ENCODE measurements around the gene SEPTIN11. TPM values are rescaled to one million over a fixed set of nuclear protein-coding genes. Genes with fewer than 3 reads are reported as not detected.

Gene SEPTIN11
- total and polyA plus RNA-seq, 2 of the 4 experiments (the other 2 are of a cell fraction) = 267 to 573 TPM

DNA sequence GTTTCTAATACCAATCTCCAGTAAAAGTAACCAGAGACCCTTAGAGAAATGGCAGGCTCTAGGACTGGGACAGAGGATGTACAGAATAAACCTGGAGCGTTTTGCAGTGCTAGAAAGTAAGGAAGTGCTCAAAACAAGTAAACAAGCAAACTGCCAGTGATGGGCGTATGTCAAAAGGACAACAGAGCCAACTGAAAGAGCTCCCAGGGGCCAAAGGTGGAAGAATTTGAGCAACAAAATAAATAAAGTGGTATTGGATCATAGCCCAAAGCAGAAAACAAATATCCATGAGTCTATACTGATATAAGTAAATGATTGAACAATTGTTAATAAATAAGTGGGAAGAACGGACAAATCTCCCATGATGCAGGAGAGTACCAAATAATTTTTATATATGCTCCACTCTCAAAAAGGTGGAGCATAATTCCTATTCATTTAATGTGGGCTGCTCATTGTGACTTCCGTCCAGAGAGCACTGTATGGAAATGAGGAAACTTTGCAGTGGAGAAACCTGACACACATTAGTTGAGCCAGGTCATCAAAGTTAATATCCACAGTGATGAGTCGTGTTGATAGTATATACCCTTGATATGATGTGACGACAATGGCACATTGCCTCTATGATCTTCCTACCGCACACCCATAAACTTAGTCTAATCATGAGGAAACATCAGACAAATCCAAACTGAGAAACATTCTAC is 17.8 kb upstream of the SEPTIN11 start:
- no peaks in the 10 kb centered on the region for H3K9me3 ChIP-seq (ENCODE audit: control insufficient read depth, insufficient read depth, low read length)
- ATAC-seq (ENCODE audit: low read depth) (no peak), DNase-seq (peak; percentile 20)
- H2BK120ac ChIP-seq (ENCODE audit: low read depth, low read length) = no peak overlapping the region
- no peak overlapping the region for H3K18ac ChIP-seq (ENCODE audit: low read depth, low read length)
- no peak overlapping the region for H4K8ac ChIP-seq (ENCODE audit: low read depth in 2 of 2, low read length in 2 of 2)
- no peak overlapping the region for H3K9ac ChIP-seq (ENCODE audit: low read depth, low read length)
- POLR2A ChIA-PET (ENCODE audit: unreplicated experiment) = no interaction called here
- H3K4me3 ChIP-seq (ENCODE audit: insufficient read depth, low read depth, low read length) = no peak overlapping the region
- H2AK9ac ChIP-seq (replicated peaks; ENCODE audit: low read depth, low read length, poor library complexity) = no peak overlapping the region
- no peak overlapping the region for H3K4me2 ChIP-seq (ENCODE audit: low read depth, low read length)
- in situ Hi-C loops (cut with MboI; ENCODE audit: low sequenced_read_pairs) (no loop called here), dilution Hi-C loops (cut with HindIII; ENCODE audit: low sequenced_read_pairs, unreplicated experiment) (no loop called here), intact Hi-C loops (cut with micrococcal nuclease) (no loop called here)
- no peak overlapping the region for H3K27ac ChIP-seq (ENCODE audit: insufficient read depth, low read length)
- H2BK15ac ChIP-seq (ENCODE audit: low read depth, low read length) = no peak overlapping the region
- H3K4ac ChIP-seq (ENCODE audit: low read depth, low read length) = no peak overlapping the region
- no TSS peak for BruUV-seq (replicated peaks)
- H3K27me3 ChIP-seq (ENCODE audit: control insufficient read depth, insufficient read depth, low read length) = no peaks in the 10 kb centered on the region
- no peak overlapping the region for H3K23ac ChIP-seq (ENCODE audit: low read depth, low read length)
- TF ChIP-seq USF2 (IDR thresholded peaks at IDR 0.05; ENCODE audit: low read depth, low read length) = no peak
- TF ChIP-seq CEBPB (IDR thresholded peaks at IDR 0.05; ENCODE audit: low read depth, low read length) = no peak
- TF ChIP-seq, protein P1, sequence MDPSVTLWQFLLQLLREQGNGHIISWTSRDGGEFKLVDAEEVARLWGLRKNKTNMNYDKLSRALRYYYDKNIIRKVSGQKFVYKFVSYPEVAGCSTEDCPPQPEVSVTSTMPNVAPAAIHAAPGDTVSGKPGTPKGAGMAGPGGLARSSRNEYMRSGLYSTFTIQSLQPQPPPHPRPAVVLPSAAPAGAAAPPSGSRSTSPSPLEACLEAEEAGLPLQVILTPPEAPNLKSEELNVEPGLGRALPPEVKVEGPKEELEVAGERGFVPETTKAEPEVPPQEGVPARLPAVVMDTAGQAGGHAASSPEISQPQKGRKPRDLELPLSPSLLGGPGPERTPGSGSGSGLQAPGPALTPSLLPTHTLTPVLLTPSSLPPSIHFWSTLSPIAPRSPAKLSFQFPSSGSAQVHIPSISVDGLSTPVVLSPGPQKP (IDR thresholded peaks at IDR 0.05; ENCODE audit: borderline replicate concordance, low read depth, low read length) = no peak
- no peak for TF ChIP-seq BHLHE40 (IDR thresholded peaks at IDR 0.05; ENCODE audit: low read depth, low read length)
- no peak for TF ChIP-seq MAZ (IDR thresholded peaks at IDR 0.05; ENCODE audit: borderline replicate concordance, low read depth, low read length)
- no peak for TF ChIP-seq POLR2A (IDR thresholded peaks at IDR 0.05; ENCODE audit: low read depth, low read length)
- TF ChIP-seq RFX5 (IDR thresholded peaks at IDR 0.05; ENCODE audit: low read depth, low read length) = no peak
- no peaks in the 10 kb centered on the region for H4K20me1 ChIP-seq (ENCODE audit: insufficient read depth, low read length)
- H4K5ac ChIP-seq (ENCODE audit: low read depth, low read length) = no peak overlapping the region
- 50% methylated on average over 2 of the region's 7 CpGs; no CpG with 5 or more reads in 1 of the 2 experiments for WGBS, 2 experiments (ENCODE audit: extremely low coverage in 2 of 2, insufficient read length in 1 of 2)
- H2BK20ac ChIP-seq (ENCODE audit: low read depth, low read length) = no peak overlapping the region
- H3K56ac ChIP-seq (ENCODE audit: extremely low read depth, insufficient read depth, low read length) = no peak overlapping the region
- peaks cover 2% of the 10 kb centered on the region; the same call in 1 of the 2 replicates for H3K4me1 ChIP-seq (ENCODE audit: control insufficient read depth, insufficient read depth, low read length)
- H3K79me1 ChIP-seq (ENCODE audit: low read depth in 1 of 2, low read length in 2 of 2) = no peaks in the 10 kb centered on the region
- CTCF ChIA-PET = no interaction called here
- H3K14ac ChIP-seq (replicated peaks; ENCODE audit: low read depth, low read length) = no peak overlapping the region
- no peak overlapping the region for H2AFZ ChIP-seq (replicated peaks; ENCODE audit: low read length, poor library complexity)
- H2BK5ac ChIP-seq (ENCODE audit: low read depth, low read length, poor library complexity, severe bottlenecking) = no peak overlapping the region
- H4K91ac ChIP-seq (ENCODE audit: insufficient read depth, low read depth, low read length) = no peak overlapping the region
- H3K9me1 ChIP-seq (ENCODE audit: insufficient read depth, low read length) = peaks cover 6% of the 10 kb centered on the region; the same call in 1 of the 2 replicates
- H3K36me3 ChIP-seq (ENCODE audit: control insufficient read depth, insufficient read depth, low read length) = no peaks in the 10 kb centered on the region
- H2AK5ac ChIP-seq (ENCODE audit: low read depth, low read length) = no peak overlapping the region

Data from IMR-90 (cell line).